Prostate gland (tissue), 2 donors: ENCODE data around the gene PDE11A. TPM values are rescaled to one million over a fixed set of nuclear protein-coding genes. Genes with fewer than 3 reads are reported as not detected.
"Not testable (repeated sequence)": the region's sequence is repeated elsewhere in the genome, so short reads cannot be mapped to it uniquely, and the experiment has no call there.

Source experiments
- DNase-seq: peaks from one replicate; pipeline ENCODE4 v3.0.0-alpha.2; 2019; ENCODE audit warnings: low spot score
- H3K27ac ChIP-seq, 2 donors: fragments of 200-600 bp; sonication (generic); 2 replicates each; pipeline ENCODE4 v1.5.1; 2017 to 2019
- H3K27me3 ChIP-seq: fragments of 200-600 bp; sonication (generic); replicated peaks from 2 replicates; pipeline ENCODE4 v1.5.1; 2019; ENCODE audit not compliant: insufficient read depth
- H3K36me3 ChIP-seq, 2 donors: fragments of 200-600 bp; sonication (generic); 1 replicate in 1 of 2; 2 replicates in 1 of 2; pipeline versions ENCODE4 v1.5.1 to v1.8.1; 2017 to 2019
- H3K4me1 ChIP-seq: fragments of 200-600 bp; sonication (generic); replicated peaks from 2 replicates; pipeline ENCODE4 v1.5.1; 2019
- H3K4me3 ChIP-seq, 2 donors: fragments of 200-600 bp; sonication (generic); 2 replicates each; pipeline ENCODE4 v1.5.1; 2017 to 2019
- H3K9me3 ChIP-seq: fragments of 200-600 bp; sonication (generic); 2 replicates; pipeline ENCODE4 v1.5.1; 2017
- CTCF ChIP-seq, 4 experiments: fragments of 200-600 bp in 2 of 4; fragments of 450-650 bp in 2 of 4; sonication (generic) in 2 of 4; IDR thresholded peaks; 1 replicate in 3 of 4; 2 replicates in 1 of 4; pipeline ENCODE4 v1.5.1; 2016 to 2019; ENCODE audit warnings: antibody characterized with exemption in 4 of 4, mild to moderate bottlenecking in 2 of 4, moderate library complexity in 2 of 4
- POLR2A ChIP-seq: fragments of 450-650 bp; IDR thresholded peaks from one replicate; pipeline ENCODE4 v1.6.1; 2016; ENCODE audit warnings: antibody characterized with exemption, mild to moderate bottlenecking
- POLR2AphosphoS5 ChIP-seq: sonication (generic); formaldehyde crosslinking; IDR thresholded peaks from one replicate; pipeline ENCODE4 v1.6.1; 2017; ENCODE audit warnings: antibody characterized with exemption
- WGBS: methylation state at CpG from one replicate; pipeline ENCODE4 v1.1.5; 2018; 5-methylcytosine and 5-hydroxymethylcytosine counted together
- intact Hi-C: fragments of 100-400 bp; cut with DNase I; formaldehyde crosslinking; loops from one replicate; pipeline ENCODE4 v1.14.2; 2022
- total RNA-seq, 2 donors: library from RNA; depleted of rRNA; stranded (reverse); fragments of >200 nt; gene quantifications; one replicate each; pipeline ENCODE4 v1.1.0, GENCODE V29; 2016

Gene PDE11A
- total RNA-seq, 2 donors from 2014 or later = 14.9 to 26.6 TPM

- Histone ChIP-seq H3K9me3 (no peaks in the 10 kb centered on the region), H3K4me1 (no peaks in the 10 kb centered on the region), H3K4me3 (no peak overlapping the region), H3K36me3 (no peaks in the 10 kb centered on the region), H3K27ac (no peak overlapping the region), H3K27me3 (no peaks in the 10 kb centered on the region)
- DNase-seq = no peak
- TF ChIP-seq POLR2A = no peak
- TF ChIP-seq CTCF (IDR thresholded peaks at IDR 0.05) = no peak
- TF ChIP-seq POLR2AphosphoS5 = no peak
- WGBS = 86% methylated on average over 1 of the region's 1 CpG
- intact Hi-C loops = no loop called here
Measured at GRCh38 chr2:178044836-178045235, 27.7 kb downstream of the PDE11A start.

GRCh38 chr2:178043266-178043665 is 29.3 kb downstream of the PDE11A start:
- Histone ChIP-seq H3K27ac (no peak overlapping the region), H3K27me3 (no peaks in the 10 kb centered on the region), H3K4me1 (no peaks in the 10 kb centered on the region), H3K9me3 (no peaks in the 10 kb centered on the region), H3K36me3 (no peaks in the 10 kb centered on the region), H3K4me3 (no peak overlapping the region)
- TF ChIP-seq POLR2AphosphoS5 (no peak), POLR2A (no peak), CTCF (IDR thresholded peaks at IDR 0.05) (no peak)
- WGBS = 83% methylated on average over 1 of the region's 1 CpG
- intact Hi-C loops = no loop called here
- DNase-seq = no peak

DNA sequence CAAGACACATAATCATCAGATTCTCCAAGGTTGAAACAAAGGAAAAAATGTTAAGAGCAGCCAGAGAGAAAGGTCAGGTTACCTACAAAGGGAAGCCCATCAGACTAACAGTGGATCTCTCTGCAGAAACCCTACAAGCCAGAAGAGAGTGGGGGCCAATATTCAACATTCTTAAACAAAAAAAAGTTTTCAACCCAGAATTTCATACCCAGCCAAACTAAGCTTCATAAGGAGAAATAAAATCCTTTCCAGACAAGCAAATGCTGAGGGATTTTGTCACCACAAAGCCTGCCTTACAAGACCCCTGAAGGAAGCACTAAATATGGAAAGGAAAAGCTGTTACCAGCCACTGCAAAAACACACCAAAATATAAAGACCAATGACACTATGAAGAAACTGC is 39.0 kb downstream of the PDE11A start:
- H3K9me3 ChIP-seq, H3K4me3 ChIP-seq, H3K27ac ChIP-seq, intact Hi-C loops, H3K4me1 ChIP-seq, H3K27me3 ChIP-seq, H3K36me3 ChIP-seq, DNase-seq: not testable (repeated sequence)

GRCh38 chr2:178029342-178029741 is 43.2 kb downstream of the PDE11A start:
- H3K9me3 ChIP-seq = no peaks in the 10 kb centered on the region
- no peaks in the 10 kb centered on the region for H3K36me3 ChIP-seq
- TF ChIP-seq POLR2AphosphoS5 = no peak
- TF ChIP-seq CTCF (IDR thresholded peaks at IDR 0.05) = no peak
- TF ChIP-seq POLR2A = no peak
- 79% methylated on average over 1 of the region's 1 CpG for WGBS
- no peaks in the 10 kb centered on the region for H3K4me1 ChIP-seq
- intact Hi-C loops = no loop called here
- H3K27ac ChIP-seq = no peak overlapping the region
- DNase-seq = no peak
- no peak overlapping the region for H3K4me3 ChIP-seq
- H3K27me3 ChIP-seq = no peaks in the 10 kb centered on the region

GRCh38 chr2:178025551-178026185 is 46.9 kb downstream of the PDE11A start:
- 86% methylated on average over 4 of the region's 4 CpGs for WGBS
- Histone ChIP-seq H3K27me3 (no peaks in the 10 kb centered on the region), H3K4me1 (no peaks in the 10 kb centered on the region), H3K4me3 (no peak overlapping the region), H3K9me3 (no peaks in the 10 kb centered on the region), H3K36me3 (no peaks in the 10 kb centered on the region), H3K27ac (no peak overlapping the region)
- TF ChIP-seq CTCF (IDR thresholded peaks at IDR 0.05) (no peak), POLR2AphosphoS5 (no peak), POLR2A (no peak)
- intact Hi-C loops = no loop called here
- DNase-seq = no peak
